GM23248 (cell line): Measurements from ENCODE around the gene PPP1R16B.

Source experiments
- EZH2 ChIP-seq: fragments of 200-600 bp; sonication (generic); IDR thresholded peaks from 2 replicates; pipeline ENCODE4 v1.6.1; 2018; ENCODE audit warnings: antibody characterized with exemption, mild to moderate bottlenecking; ENCODE audit not compliant: insufficient read depth, poor library complexity, severe bottlenecking
- EZH2phosphoT487 ChIP-seq: fragments of 200-600 bp; sonication (generic); IDR thresholded peaks from 2 replicates; pipeline ENCODE4 v1.6.1; 2018; ENCODE audit warnings: antibody characterized with exemption, moderate library complexity, mild to moderate bottlenecking, low read depth; ENCODE audit not compliant: insufficient read depth

DNA sequence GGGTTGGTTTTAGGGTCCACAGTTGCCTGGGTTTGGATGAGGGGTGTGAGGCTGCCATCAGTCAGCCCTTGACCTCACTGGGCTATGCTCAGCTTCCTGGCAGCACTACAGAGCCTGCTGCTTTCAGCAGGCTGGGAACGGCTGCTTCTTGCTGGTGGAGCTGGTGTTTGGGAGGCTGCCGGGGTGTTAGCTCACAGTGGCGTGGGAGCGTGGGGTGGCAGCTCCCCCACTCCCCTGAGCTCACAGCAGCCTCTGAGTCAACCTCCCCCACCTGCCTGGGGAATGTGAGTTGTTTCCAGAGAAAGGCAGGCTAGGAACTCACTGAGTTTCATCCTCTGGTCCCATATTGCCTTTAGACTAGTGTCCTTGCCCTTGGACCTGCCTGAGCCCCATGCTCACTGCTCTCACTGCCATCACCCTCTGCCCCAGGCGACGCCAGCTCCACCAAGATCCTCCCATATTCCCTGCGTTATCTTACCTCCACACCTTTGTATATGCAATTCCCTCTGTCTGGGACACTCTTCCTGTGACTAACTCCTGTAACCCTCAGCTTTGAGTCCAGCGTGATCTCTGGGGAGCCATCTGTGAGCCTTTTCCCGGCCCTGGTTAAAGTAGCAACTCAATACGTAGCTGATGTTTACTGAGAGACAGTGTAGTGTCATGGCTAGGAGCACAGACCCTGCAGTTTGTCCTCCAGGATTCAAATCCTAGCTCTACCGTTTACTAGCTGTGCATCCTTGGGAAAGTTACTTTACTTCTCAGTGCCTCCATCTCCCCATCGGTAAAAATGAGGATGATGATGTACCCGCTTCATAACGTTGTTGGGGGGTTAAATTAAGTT lies 34.8 kb downstream of the PPP1R16B start:
- TF ChIP-seq EZH2phosphoT487 (no peak), EZH2 (no peak)
